HuH-7.5 (cell line): ENCODE data around the gene FBXO11.
"Not testable (repeated sequence)": the region's sequence is repeated elsewhere in the genome, so short reads cannot be mapped to it uniquely, and the experiment has no call there.

Experiments used
- DNase-seq: peaks from one replicate; pipeline ENCODE4 v3.0.0; 2011; ENCODE audit warnings: low spot score

The FBXO11 gene

GRCh38 chr2:47906157-47907038 lies at the start of gene FBXO11:
FBXO11 (minus strand) TSS chr2:47906498; CDS start chr2:47905720, 778 bp downstream.
- peak; percentile 66 for DNase-seq

GRCh38 chr2:47950340-47951301 lies 44.3 kb upstream of the FBXO11 start:
- DNase-seq: no peak

GRCh38 chr2:47946593-47946992 lies 40.3 kb upstream of the FBXO11 start:
- no peak for DNase-seq

GRCh38 chr2:47945046-47945781 lies 38.9 kb upstream of the FBXO11 start:
- DNase-seq: no peak

- no peak for DNase-seq
Measured at GRCh38 chr2:47941936-47942335, 35.6 kb upstream of the FBXO11 start.

- no peak for DNase-seq
Measured at GRCh38 chr2:47937677-47938076, 31.4 kb upstream of the FBXO11 start.

- no peak for DNase-seq
Measured at GRCh38 chr2:47935071-47935470, 28.8 kb upstream of the FBXO11 start.

GRCh38 chr2:47918043-47918442 lies 11.7 kb upstream of the FBXO11 start:
- DNase-seq: no peak

- DNase-seq: no peak
Measured at GRCh38 chr2:47917276-47917961, 11.1 kb upstream of the FBXO11 start.

- DNase-seq: no peak
Measured at GRCh38 chr2:47916412-47916811, 10.1 kb upstream of the FBXO11 start.

GRCh38 chr2:47910662-47911061 lies 4.4 kb upstream of the FBXO11 start:
- not testable (repeated sequence) for DNase-seq

- DNase-seq: no peak
Measured at GRCh38 chr2:47908682-47909081, 2.4 kb upstream of the FBXO11 start.

GRCh38 chr2:47907039-47907781 lies 912 bp upstream of the FBXO11 start:
- peak; percentile 22 for DNase-seq

GRCh38 chr2:47905386-47906156 lies 727 bp downstream of the FBXO11 start:
- no peak for DNase-seq

- no peak for DNase-seq
Measured at GRCh38 chr2:47903781-47904490, 2.4 kb downstream of the FBXO11 start.

- not testable (repeated sequence) for DNase-seq
Measured at GRCh38 chr2:47901892-47902291, 4.4 kb downstream of the FBXO11 start.

GRCh38 chr2:47900857-47901256 lies 5.4 kb downstream of the FBXO11 start:
- no peak for DNase-seq

GRCh38 chr2:47899915-47900816 lies 6.1 kb downstream of the FBXO11 start:
- DNase-seq: no peak
